Panc1 (cell line): ENCODE measurements around the gene RIPOR2. TPM values are rescaled to one million over a fixed set of nuclear protein-coding genes. Genes with fewer than 3 reads are reported as not detected.

Experiments used
- ATAC-seq: fragments of 200-7000 bp; cut with Tn5 transposase; 2 replicates; pipeline ENCODE4 v1.9.1; 2020; ENCODE audit warnings: mild to moderate bottlenecking, moderate library complexity
- BruUV-seq: library from RNA; stranded (reverse); fragments of 400-500 nt; replicated peaks from 2 replicates; lab custom pipeline; 2021; lab: Mats Ljungman, UMichigan
- CTCF ChIA-PET: fragments of 300-600 bp; sonication (Branson Sonifier 250); formaldehyde crosslinking; loops from one replicate; lab custom pipeline; 2022; ENCODE audit warnings: antibody characterized with exemption; lab: Charles Lee
- POLR2A ChIA-PET: fragments of 300-600 bp; sonication (Branson Sonifier 250); formaldehyde crosslinking; loops from one replicate; lab custom pipeline; 2022; ENCODE audit warnings: antibody characterized with exemption; lab: Charles Lee
- DNase-seq: peaks from one replicate; pipeline ENCODE4 v3.0.0-alpha.2; 2010; ENCODE audit warnings: low read depth, low spot score
- H3K27ac ChIP-seq: 2 replicates; pipeline ENCODE4 v1.5.1; 2011; ENCODE audit warnings: mild to moderate bottlenecking, low read length, inconsistent platforms
- H3K27me3 ChIP-seq: fragments of 200-500 bp; sonication (Bioruptor generic); 2 replicates; pipeline ENCODE4 v1.6.0; 2014; ENCODE audit warnings: low read length, inconsistent platforms; ENCODE audit not compliant: control insufficient read depth, insufficient read depth
- H3K36me3 ChIP-seq: fragments of 200-500 bp; sonication (Bioruptor generic); 2 replicates; pipeline ENCODE4 v1.5.1; 2014; ENCODE audit warnings: inconsistent platforms, mild to moderate bottlenecking, low read length, moderate library complexity; ENCODE audit not compliant: control insufficient read depth, insufficient read depth
- H3K4me1 ChIP-seq: 2 replicates; pipeline ENCODE4 v1.5.1; 2011; ENCODE audit warnings: inconsistent platforms, mild to moderate bottlenecking, low read length, moderate library complexity; ENCODE audit not compliant: control insufficient read depth, insufficient read depth
- H3K4me3 ChIP-seq, 2 experiments: 2 replicates each; pipeline ENCODE4 v1.5.1; 2011 to 2012; ENCODE audit warnings: low read depth in 2 of 2, low read length in 2 of 2, mild to moderate bottlenecking in 2 of 2, inconsistent platforms in 1 of 2, moderate library complexity in 1 of 2
- H3K9me3 ChIP-seq: fragments of 200-500 bp; sonication (Bioruptor generic); 2 replicates; pipeline ENCODE4 v1.5.1; 2014; ENCODE audit warnings: low read depth, mild to moderate bottlenecking, inconsistent platforms, low read length, moderate library complexity; ENCODE audit not compliant: control insufficient read depth, insufficient read depth
- POLR2AphosphoS5 ChIP-seq: IDR thresholded peaks from 2 replicates; pipeline ENCODE4 v1.6.1; 2012; ENCODE audit warnings: mild to moderate bottlenecking, low read depth, low read length, moderate library complexity
- SIN3A ChIP-seq: IDR thresholded peaks from 2 replicates; pipeline ENCODE4 v1.6.1; 2012; ENCODE audit warnings: low read depth, mild to moderate bottlenecking, low read length, moderate library complexity, borderline replicate concordance; ENCODE audit not compliant: insufficient read depth
- TCF7L2 ChIP-seq: IDR thresholded peaks from 2 replicates; pipeline ENCODE4 v1.6.1; 2011; ENCODE audit warnings: mild to moderate bottlenecking, low read depth, low read length, inconsistent platforms
- in situ Hi-C: cut with HindIII; loops from 2 replicates; pipeline ENCODE4 v1.10.0; 2016; ENCODE audit warnings: low sequenced_read_pairs, low pct_unique_long_range_greater_than_20kb
- intact Hi-C: fragments of 100-400 bp; cut with micrococcal nuclease; formaldehyde crosslinking; loops from one replicate; pipeline ENCODE4 v1.10.0; 2022; ENCODE audit not compliant: unreplicated experiment
- total RNA-seq: library from RNA; stranded (reverse); gene quantifications from one replicate; pipeline ENCODE4 v1.2.1, GENCODE V29; 2021; ENCODE audit not compliant: unreplicated experiment
- TF ChIP-seq, protein P1 (sequence below), 2 experiments: IDR thresholded peaks; 2 replicates each; pipeline ENCODE4 v1.6.1; 2011 to 2012; ENCODE audit warnings: low read depth in 2 of 2, control low read depth in 1 of 2, low read length in 1 of 2, mild to moderate bottlenecking in 1 of 2, moderate library complexity in 1 of 2; ENCODE audit not compliant: insufficient read depth in 1 of 2
- TF ChIP-seq, protein P2 (sequence below): fragments of 450-650 bp; IDR thresholded peaks from 2 replicates; pipeline ENCODE4 v1.5.1; 2017; ENCODE audit warnings: mild to moderate bottlenecking

The RIPOR2 gene
- total RNA-seq, 1 experiment from 2014 or later, result 0.54 TPM

DNA sequence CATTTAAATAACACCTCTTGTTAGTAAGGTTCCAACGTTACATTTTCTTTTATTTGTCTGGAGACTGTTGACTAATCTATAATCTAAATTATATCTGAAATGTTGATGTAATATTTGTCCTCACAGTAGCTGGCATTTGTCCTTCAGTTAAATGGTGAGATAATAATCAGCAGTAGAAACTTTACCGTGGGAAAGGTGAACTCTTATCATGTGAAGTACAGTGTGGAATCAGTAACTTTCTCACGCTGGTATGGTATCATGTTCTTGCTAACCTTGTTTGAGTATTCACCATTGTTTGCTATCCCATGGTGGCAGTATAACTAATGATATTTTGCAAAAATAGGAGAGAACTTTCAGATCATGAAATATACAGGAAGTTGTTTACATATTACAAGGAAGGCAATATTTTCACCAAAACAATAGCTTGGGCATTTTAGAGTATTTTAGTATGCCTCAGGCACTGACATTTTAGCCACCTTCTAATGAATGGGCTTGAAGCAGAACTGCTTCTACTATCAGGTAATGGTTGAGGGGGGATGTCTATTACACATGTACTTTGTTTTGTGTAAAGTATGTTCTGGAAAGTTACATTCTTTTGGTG, 156.2 kb downstream of the RIPOR2 start:
- DNase-seq (no peak), ATAC-seq (no peak)
- Histone ChIP-seq H3K4me3 (no peak overlapping the region), H3K4me1 (peaks cover 26% of the 10 kb centered on the region; the same call in 1 of the 2 replicates), H3K36me3 (peaks cover 34% of the 10 kb centered on the region), H3K27ac (no peak overlapping the region), H3K9me3 (no peaks in the 10 kb centered on the region), H3K27me3 (no peaks in the 10 kb centered on the region)
- no TSS peak for BruUV-seq
- ChIA-PET CTCF (no interaction called here), POLR2A (no interaction called here)
- intact Hi-C loops, result no loop called here
- in situ Hi-C loops, result no loop called here
- TF ChIP-seq TCF7L2 (no peak), SIN3A (no peak), POLR2AphosphoS5 (no peak)
- TF ChIP-seq, protein P1, sequence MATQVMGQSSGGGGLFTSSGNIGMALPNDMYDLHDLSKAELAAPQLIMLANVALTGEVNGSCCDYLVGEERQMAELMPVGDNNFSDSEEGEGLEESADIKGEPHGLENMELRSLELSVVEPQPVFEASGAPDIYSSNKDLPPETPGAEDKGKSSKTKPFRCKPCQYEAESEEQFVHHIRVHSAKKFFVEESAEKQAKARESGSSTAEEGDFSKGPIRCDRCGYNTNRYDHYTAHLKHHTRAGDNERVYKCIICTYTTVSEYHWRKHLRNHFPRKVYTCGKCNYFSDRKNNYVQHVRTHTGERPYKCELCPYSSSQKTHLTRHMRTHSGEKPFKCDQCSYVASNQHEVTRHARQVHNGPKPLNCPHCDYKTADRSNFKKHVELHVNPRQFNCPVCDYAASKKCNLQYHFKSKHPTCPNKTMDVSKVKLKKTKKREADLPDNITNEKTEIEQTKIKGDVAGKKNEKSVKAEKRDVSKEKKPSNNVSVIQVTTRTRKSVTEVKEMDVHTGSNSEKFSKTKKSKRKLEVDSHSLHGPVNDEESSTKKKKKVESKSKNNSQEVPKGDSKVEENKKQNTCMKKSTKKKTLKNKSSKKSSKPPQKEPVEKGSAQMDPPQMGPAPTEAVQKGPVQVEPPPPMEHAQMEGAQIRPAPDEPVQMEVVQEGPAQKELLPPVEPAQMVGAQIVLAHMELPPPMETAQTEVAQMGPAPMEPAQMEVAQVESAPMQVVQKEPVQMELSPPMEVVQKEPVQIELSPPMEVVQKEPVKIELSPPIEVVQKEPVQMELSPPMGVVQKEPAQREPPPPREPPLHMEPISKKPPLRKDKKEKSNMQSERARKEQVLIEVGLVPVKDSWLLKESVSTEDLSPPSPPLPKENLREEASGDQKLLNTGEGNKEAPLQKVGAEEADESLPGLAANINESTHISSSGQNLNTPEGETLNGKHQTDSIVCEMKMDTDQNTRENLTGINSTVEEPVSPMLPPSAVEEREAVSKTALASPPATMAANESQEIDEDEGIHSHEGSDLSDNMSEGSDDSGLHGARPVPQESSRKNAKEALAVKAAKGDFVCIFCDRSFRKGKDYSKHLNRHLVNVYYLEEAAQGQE (IDR thresholded peaks at IDR 0.05; ENCODE audit: insufficient read depth in 1 of 2, low read depth in 2 of 2, low read length in 1 of 2), result no peak
- TF ChIP-seq, protein P2, sequence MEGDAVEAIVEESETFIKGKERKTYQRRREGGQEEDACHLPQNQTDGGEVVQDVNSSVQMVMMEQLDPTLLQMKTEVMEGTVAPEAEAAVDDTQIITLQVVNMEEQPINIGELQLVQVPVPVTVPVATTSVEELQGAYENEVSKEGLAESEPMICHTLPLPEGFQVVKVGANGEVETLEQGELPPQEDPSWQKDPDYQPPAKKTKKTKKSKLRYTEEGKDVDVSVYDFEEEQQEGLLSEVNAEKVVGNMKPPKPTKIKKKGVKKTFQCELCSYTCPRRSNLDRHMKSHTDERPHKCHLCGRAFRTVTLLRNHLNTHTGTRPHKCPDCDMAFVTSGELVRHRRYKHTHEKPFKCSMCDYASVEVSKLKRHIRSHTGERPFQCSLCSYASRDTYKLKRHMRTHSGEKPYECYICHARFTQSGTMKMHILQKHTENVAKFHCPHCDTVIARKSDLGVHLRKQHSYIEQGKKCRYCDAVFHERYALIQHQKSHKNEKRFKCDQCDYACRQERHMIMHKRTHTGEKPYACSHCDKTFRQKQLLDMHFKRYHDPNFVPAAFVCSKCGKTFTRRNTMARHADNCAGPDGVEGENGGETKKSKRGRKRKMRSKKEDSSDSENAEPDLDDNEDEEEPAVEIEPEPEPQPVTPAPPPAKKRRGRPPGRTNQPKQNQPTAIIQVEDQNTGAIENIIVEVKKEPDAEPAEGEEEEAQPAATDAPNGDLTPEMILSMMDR, result no peak

DNA sequence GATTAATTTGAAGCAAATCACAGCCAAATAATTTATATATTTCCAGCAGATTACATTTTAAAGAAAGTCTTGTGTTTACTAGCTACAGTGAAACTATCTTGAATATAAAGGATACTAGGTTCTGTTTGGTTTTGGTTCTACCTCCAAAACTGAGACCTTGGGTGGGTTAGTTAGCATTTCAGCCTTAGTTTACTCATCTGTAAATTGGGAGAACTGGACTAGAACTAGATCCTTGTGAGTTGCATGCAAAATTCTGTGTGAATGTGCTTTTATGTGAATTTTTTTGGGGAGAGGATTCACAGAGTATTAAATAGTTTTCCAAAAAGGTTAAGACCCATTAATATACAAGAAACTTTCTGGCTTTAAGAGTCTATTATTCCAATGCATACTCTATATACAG, 156.9 kb downstream of the RIPOR2 start:
- Histone ChIP-seq H3K4me3 (no peak overlapping the region), H3K4me1 (peaks cover 26% of the 10 kb centered on the region; the same call in 1 of the 2 replicates), H3K9me3 (no peaks in the 10 kb centered on the region), H3K36me3 (peaks cover 28% of the 10 kb centered on the region; the same call in 1 of the 2 replicates), H3K27me3 (no peaks in the 10 kb centered on the region), H3K27ac (peak overlapping the region; percentile 30; the same call in 1 of the 2 replicates)
- ATAC-seq (no peak), DNase-seq (no peak)
- intact Hi-C loops (no loop called here), in situ Hi-C loops (no loop called here)
- CTCF ChIA-PET, result no interaction called here
- POLR2A ChIA-PET, result no interaction called here
- no TSS peak for BruUV-seq
- TF ChIP-seq, protein P1 (IDR thresholded peaks at IDR 0.05; ENCODE audit: insufficient read depth in 1 of 2, low read depth in 2 of 2, low read length in 1 of 2), result no peak
- TF ChIP-seq POLR2AphosphoS5 (no peak), SIN3A (no peak), TCF7L2 (no peak)
- TF ChIP-seq, protein P2, result no peak
